Measurements from ENCODE around the gene ELAPOR2.
"Not testable (repeated sequence)": the region's sequence is repeated elsewhere in the genome, so short reads cannot be mapped to it uniquely, and the experiment has no call there.

The ELAPOR2 gene

GRCh38 chr7:87044713-87045112 is 14.7 kb downstream of the ELAPOR2 start:
- not testable (repeated sequence) for DNase-seq

- not testable (repeated sequence) for DNase-seq
Observed at GRCh38 chr7:87041586-87041985, 17.9 kb downstream of the ELAPOR2 start.

GRCh38 chr7:87039691-87040299 is 19.7 kb downstream of the ELAPOR2 start:
- DNase-seq, result not testable (repeated sequence)

DNA sequence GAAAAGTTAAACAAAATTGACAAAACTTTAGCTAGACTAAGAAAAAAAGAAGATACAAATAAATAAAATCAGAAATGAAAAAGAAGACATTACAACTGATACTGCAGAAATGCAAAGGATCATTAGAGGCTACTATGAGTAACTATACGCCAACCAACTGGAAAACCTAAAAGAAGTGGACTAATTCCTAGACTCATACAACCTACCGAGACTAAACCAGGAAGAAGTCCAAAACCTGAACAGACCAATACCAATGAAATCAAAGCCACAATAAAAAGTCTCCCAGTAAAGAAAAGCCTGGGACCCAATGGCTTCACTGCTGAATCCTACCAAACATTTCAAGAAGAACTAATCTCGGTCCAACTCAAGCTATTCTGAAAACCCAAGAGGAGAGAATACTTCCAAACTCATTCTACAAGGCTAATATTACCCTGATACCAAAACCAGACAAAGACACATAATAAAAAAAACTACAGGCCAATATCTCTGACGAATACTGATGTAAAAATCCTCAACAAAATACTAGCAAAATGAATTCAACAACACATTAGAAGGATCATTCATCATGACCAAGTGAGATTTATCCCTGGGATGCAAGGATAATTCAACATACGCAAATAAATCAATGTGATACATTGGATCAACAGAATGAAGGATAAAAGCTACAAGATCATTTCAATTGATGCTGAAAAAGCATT is 20.3 kb downstream of the ELAPOR2 start:
- DNase-seq, result no peak

DNA sequence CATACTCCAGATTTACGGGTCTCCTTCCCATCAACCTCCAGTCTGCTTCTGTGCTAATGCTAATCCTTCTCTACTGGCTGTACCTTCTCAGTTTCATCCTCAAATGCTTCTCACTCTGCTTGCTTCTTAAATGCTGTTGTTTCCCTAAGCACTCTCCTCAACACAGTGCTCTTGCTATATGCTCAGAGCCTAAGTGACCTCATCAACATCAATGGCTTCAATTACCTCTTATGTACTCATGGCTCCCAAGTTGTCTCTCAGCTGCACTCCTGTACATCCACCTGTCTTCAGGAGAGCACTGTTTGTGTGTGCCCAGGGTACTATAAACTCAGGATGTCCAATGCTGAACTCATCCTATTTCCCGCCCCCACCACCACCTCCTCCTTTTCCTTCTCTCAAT is 22.5 kb downstream of the ELAPOR2 start:
- no peak for DNase-seq

GRCh38 chr7:87032604-87033339 is 26.7 kb downstream of the ELAPOR2 start:
- peak; percentile 53 for DNase-seq

- DNase-seq, result no peak
Observed at GRCh38 chr7:87029078-87029477, 30.4 kb downstream of the ELAPOR2 start.

DNA sequence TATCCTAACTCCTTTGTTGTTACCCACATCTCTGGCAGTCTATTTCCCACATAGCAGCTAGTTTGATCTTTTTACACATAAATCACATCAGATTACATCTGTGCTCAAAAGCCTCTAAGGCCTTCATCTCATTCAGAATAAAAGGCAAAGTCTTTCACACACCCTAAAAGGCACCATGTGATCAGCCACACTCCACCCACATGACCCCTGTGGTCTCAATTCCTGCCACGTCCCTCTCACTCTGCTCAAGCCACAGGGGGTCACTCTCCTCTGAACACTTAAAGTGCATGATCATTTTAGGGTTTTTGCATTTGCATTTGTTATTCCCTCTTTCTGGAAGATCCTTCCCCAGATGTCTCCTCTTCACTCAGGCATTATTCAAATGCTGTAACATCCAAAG is 30.8 kb downstream of the ELAPOR2 start:
- no peak for DNase-seq

- no peak for DNase-seq
Observed at GRCh38 chr7:87027900-87028299, 31.6 kb downstream of the ELAPOR2 start.

GRCh38 chr7:87021285-87021684 is 38.2 kb downstream of the ELAPOR2 start:
- no peak for DNase-seq

DNA sequence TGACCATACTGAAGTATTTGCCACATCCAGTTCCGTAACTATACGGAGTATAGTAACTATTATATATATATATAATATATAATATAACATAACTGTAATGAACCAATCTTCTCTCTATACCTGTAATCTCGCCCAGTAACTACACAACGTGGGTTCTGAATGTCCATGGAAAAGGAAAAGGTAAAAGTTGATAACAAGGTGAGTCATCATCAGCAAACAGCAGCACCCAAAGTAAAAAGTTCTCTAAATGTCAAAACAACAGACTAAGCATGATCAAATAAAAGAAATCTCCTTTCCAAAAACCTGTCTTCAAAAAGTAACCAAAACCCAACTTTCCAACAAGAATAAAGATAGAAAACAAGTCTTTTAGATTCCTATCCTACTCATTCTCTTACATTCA is 42.8 kb downstream of the ELAPOR2 start:
- DNase-seq, result no peak

DNA sequence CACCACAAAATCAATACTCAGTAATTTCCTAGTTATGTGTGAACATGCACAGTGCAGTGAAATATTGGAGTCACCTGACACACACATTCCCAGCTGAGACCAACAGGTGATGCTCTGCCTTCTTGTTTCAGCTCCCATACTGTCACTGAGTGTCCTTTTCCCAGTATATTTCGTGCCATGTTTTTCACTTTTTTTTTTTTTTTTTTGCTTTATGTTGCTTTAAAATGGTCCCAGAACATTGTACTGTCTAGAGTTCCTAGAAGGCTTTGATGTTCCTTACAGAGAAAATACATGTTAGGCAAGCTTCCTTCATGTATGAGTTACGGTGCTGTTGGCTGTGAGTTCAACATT is 45.6 kb downstream of the ELAPOR2 start:
- no peak for DNase-seq

DNA sequence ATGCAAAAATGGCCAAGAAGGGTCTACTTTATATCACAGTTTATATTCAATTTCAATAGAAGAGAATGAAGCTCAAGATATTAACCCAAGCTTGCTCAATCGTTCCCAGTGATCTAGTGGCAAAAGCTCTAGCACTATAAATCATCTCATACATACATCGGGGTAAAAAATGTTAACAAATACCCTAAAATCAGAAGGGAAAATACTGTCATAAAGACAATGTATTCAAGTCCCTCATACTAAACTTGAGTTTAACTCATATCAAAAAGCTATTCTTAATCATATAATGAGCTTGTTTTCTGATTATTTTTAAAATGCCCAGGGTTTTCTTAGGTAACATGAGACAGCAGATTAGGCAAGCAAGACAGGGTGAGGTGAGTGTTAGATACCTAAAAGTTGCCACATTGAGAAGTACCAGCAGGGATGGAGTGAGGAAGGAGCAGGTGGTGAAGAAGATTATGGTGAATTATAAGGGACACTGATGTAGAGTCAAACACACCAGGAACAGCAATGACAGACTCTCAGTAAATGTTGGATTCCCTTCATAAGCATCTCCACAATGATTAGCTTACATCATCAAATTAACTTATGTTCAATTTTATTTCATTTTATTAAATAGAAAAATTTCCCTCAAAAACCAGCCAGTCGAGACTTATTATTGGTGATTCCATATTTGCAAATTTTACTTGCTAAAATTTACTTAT is 46.2 kb downstream of the ELAPOR2 start:
- DNase-seq, result no peak
